Cardiac fibroblast (primary cell): ENCODE data around the gene GGT6.
"Not testable (repeated sequence)": the region's sequence is repeated elsewhere in the genome, so short reads cannot be mapped to it uniquely, and the experiment has no call there.

Experiments used
- DNase-seq, 2 donors: peaks; one replicate each; pipeline versions ENCODE4 v3.0.0 to v3.0.0-alpha.2; 2010; ENCODE audit warnings: low read depth in 2 of 2
- H3K4me3 ChIP-seq, 2 donors: replicated peaks in 1 of 2; 1 replicate in 1 of 2; 2 replicates in 1 of 2; pipeline ENCODE4 v1.5.1; 2011; ENCODE audit warnings: low read depth in 2 of 2, low read length in 2 of 2, mild to moderate bottlenecking in 2 of 2, moderate library complexity in 1 of 2
- TF ChIP-seq, protein P1 (sequence below): IDR thresholded peaks from one replicate; pipeline ENCODE4 v1.5.1; 2011; ENCODE audit warnings: low read depth, mild to moderate bottlenecking, low read length, inconsistent platforms

Gene GGT6

DNA sequence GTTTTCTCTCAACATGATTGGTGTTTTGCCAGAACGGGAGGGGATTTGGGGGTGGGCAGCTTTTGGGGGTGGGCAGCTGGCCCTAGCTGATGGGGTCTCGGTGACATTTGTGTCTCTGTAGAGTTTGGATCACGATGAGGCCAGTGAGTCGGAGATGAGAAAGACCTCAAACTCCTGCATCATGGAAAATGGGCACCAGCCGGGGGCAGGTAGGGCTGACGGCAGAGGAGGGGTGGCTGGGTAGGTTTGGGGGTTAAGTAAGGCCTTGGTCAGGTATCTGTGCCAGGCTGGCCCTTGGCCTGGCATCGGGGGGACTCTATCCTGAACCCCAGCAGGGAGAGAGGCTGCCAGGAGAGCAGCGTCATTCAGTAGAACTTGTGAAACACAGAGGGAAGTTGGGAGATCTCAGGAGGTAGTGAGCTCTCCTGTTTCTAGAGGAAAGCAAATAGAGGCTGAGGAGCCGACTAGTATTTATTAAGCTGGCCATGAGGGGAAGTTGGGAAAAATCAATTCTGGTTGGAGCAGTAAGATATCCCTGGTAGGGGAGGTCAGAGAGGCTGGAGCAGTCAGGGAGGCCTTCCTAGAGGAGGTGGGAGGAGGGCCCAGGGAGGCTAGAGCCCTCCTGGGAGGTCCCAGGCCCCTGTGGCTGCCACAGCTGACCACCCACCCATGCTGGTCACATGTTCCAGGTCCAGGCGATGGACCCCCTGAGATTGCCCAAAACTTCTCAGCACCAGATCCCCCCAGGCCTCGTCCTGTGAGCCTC lies 32.0 kb upstream of the GGT6 start:
- DNase-seq, result no peak
- TF ChIP-seq, protein P1, sequence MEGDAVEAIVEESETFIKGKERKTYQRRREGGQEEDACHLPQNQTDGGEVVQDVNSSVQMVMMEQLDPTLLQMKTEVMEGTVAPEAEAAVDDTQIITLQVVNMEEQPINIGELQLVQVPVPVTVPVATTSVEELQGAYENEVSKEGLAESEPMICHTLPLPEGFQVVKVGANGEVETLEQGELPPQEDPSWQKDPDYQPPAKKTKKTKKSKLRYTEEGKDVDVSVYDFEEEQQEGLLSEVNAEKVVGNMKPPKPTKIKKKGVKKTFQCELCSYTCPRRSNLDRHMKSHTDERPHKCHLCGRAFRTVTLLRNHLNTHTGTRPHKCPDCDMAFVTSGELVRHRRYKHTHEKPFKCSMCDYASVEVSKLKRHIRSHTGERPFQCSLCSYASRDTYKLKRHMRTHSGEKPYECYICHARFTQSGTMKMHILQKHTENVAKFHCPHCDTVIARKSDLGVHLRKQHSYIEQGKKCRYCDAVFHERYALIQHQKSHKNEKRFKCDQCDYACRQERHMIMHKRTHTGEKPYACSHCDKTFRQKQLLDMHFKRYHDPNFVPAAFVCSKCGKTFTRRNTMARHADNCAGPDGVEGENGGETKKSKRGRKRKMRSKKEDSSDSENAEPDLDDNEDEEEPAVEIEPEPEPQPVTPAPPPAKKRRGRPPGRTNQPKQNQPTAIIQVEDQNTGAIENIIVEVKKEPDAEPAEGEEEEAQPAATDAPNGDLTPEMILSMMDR, result no peak
- no peak overlapping the region for H3K4me3 ChIP-seq

DNA sequence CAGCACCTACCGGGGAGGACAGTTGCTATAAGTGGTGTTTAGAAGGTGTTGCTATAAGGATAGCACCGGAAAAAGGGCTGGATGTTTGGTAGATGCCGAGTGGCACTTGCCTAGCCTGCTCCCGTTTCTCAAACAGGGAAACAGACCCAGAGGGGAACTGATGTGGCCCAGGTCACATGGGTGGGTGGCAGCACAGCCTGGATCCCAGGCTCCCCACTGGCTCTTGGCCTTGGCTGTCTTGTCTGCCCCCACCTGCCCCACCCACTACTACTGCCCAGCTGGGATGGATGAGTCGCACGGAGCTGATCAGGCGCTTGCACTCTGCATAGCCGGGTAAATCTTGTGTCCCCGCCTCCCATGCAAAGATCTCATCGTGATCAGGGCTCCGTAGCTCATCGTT lies 31.2 kb upstream of the GGT6 start:
- TF ChIP-seq, protein P1, result no peak
- H3K4me3 ChIP-seq, result no peak overlapping the region
- DNase-seq, result peak; percentile 27 to 49

DNA sequence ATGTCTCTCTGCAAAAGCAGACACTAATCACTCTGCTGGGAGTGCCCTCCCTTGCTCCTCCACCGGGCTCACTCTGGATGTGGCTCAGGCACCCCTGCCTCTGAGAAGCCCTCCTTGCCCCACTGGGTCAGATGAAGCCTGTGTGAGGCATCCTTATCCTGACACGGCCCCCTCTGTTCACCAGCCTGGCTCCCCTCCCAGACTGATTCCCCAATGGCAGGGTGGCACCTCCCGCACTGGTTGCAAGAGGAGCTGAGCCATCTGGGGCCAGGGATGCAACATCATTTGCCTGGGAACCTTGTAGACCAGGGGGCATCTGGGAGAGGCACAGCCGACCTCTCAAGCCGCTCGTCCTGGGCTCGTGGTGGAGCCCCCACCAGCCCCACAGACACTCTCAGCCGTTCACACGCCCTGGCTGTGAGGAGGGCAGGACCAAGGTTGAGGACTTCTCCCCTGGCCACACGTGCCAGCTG lies 30.6 kb upstream of the GGT6 start:
- TF ChIP-seq, protein P1, result no peak
- no peak overlapping the region for H3K4me3 ChIP-seq

DNA sequence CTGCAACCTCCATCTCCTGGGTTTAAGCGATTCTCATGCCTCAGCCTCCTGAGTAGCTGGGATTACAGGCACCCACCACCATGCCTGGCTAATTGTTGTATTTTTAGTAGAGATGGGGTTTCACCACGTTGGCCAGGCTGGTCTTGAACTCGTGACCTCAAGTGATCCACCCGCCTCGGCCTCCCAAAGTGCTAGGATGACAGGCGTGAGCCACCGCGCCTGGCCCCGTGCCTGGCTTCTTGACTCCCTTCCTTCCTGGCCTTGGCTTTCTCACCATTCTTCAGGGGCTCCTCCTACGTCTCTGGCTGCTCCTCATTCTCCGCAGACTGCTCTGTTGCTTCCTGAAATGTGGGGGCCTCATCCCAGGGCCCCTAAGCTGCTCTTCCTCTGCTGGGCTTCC lies 29.7 kb upstream of the GGT6 start:
- H3K4me3 ChIP-seq, DNase-seq: not testable (repeated sequence)

More for the DNA sequence above, 30.6 kb upstream of the GGT6 start:
- no peak for DNase-seq

DNA sequence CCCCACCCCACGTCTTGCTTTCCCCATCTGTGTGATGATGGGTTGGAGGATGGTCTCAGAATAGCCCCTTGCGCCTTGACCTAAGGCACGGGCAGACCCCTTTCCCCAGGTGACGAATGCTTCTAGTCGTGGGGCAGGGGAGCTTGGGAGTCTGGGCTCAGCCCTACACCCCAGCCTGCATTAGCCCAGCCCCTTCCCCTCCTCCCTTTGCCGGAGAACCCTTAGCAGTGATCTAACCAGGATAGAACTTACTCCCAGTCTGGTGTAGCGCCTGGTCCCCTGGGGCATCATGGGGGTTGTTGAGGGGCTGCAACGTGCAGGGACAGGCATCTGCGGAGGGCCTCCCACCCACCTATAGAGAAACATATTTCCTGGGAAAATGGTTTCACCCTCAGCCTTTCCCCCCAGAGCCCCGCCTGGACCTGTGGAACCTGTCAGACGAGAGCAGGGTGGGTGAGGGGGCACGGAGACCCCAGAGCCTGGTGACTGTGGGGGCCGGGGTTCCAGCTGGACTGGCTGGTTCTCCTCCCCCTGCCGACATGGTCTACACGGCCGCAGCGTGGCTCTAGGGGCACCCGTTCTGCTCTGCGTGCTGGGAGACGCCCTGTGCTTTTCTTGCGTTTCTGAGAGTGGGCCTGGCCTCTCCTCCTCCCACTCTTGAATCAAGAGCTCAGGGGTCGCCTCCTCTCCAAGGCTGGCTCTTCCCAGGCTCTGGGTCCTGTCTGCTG lies 28.7 kb upstream of the GGT6 start:
- no peak overlapping the region for H3K4me3 ChIP-seq
- DNase-seq, result no peak
- TF ChIP-seq, protein P1, result no peak

DNA sequence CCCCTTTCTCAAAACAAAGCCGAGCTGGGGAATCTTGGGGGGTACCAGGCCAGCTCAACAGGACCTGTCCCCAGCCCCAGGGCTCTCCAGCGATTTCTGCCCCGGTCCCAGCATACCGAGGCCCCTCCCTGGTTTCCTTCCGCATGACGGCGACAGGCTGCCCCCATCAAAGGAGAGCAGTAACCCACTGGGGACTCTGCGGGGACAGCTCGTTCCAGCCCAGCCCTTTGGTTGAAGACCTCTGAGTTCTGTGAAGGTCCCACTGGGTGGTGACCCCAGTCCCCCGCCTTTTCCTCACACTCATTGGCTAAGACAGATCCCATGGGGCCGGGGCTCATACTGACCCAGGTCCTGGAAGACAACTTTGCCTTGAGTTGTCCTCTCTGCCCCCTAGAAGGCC lies 28.0 kb upstream of the GGT6 start:
- H3K4me3 ChIP-seq, result no peak overlapping the region
- no peak for DNase-seq
- TF ChIP-seq, protein P1, result no peak

DNA sequence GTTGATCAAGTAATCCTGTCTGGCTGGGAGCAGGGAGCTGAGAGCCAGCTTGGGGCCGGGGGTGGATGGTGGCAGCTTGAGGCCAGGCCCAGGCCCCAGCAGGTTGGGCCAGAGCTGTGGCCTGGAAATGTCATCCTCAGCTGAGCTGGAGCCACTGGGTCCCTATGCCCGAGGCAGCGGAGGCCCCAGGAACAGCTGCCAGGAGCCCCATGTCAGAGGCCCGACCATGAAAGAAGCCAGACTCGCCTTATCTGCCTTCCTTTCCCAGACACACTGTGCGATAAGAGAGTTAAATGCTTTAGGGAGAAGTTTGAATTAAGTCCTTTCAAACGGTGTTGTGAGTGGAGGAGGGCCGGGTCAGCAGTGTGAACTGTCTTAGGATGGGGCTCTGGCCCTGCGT lies 27.4 kb upstream of the GGT6 start:
- TF ChIP-seq, protein P1, result no peak
- H3K4me3 ChIP-seq, result no peak overlapping the region
- peak in 1 of 2 donors; percentile 54 for DNase-seq
